ENCODE data around the gene FGFRL1. TPM values are rescaled to one million over a fixed set of nuclear protein-coding genes. Genes with fewer than 3 reads are reported as not detected.

FGFRL1 gene
- polyA plus RNA-seq, 1 donor (not counting 4 experiments of a cell fraction or from before 2014, with no cell fraction given) = 2.8 TPM

DNA sequence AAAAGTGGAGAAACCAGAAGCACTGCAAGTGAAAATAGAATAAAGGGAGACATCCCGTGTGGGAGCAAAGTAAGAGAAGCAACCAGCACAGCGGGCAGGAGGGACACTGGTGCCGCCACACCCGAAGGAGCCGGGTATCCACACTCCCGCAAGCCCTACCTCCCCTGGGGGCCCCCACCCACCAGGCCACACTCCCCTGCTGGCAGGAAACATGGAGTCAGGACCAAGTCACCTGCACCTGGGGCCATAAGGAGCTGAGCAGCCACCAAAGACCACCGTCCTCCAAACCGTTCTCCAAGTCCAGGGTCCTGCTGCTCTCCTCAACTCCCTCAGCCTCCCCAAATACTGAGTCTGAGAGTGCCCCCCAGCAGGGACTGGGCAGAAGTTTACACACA is 30.5 kb downstream of the FGFRL1 start:
- Histone ChIP-seq H3K4me1 (ENCODE audit: control insufficient read depth, extremely low read depth, insufficient read depth, low read length) (peaks cover 35% of the 10 kb centered on the region), H3K9me1 (ENCODE audit: control insufficient read depth, extremely low read depth, insufficient read depth, low read length) (no peaks in the 10 kb centered on the region), H3K27ac (ENCODE audit: control insufficient read depth, insufficient read depth, low read length) (no peak overlapping the region), H3K9me3 (ENCODE audit: control insufficient read depth, low read depth, low read length) (no peaks in the 10 kb centered on the region), H3K79me2 (ENCODE audit: control insufficient read depth, insufficient read depth, low read length) (no peaks in the 10 kb centered on the region), H3K4me2 (ENCODE audit: control insufficient read depth, extremely low read depth, insufficient read depth, low read depth, low read length) (peak overlapping the region; percentile 83), H4K20me1 (ENCODE audit: control insufficient read depth, extremely low read depth, insufficient read depth, low read length) (no peaks in the 10 kb centered on the region), H3K36me3 (ENCODE audit: control insufficient read depth in 2 of 2, extremely low read depth in 1 of 2, insufficient read depth in 2 of 2, low read length in 2 of 2) (no peaks in the 10 kb centered on the region), H2AFZ (ENCODE audit: control insufficient read depth, low read length) (no peak overlapping the region), H3K9ac (ENCODE audit: control insufficient read depth, extremely low read depth, insufficient read depth, low read length) (peak overlapping the region; percentile 28), H3K27me3 (ENCODE audit: control insufficient read depth, extremely low read depth, insufficient read depth, low read length) (peaks cover 18% of the 10 kb centered on the region), H3K4me3 (ENCODE audit: control insufficient read depth in 2 of 3, extremely low read depth in 1 of 3, insufficient read depth in 2 of 3, low read depth in 1 of 3, low read length in 3 of 3) (peak overlapping the region in 2 of 3 experiments; percentile 15 to 46)
- no peak for DNase-seq (ENCODE audit: low read depth, low spot score)
- no peak for FAIRE-seq
- dilution Hi-C loops (cut with MboI; ENCODE audit: extremely low pct_ligation_motif_present, low sequenced_read_pairs) = no loop called here
- TF ChIP-seq, protein P1, sequence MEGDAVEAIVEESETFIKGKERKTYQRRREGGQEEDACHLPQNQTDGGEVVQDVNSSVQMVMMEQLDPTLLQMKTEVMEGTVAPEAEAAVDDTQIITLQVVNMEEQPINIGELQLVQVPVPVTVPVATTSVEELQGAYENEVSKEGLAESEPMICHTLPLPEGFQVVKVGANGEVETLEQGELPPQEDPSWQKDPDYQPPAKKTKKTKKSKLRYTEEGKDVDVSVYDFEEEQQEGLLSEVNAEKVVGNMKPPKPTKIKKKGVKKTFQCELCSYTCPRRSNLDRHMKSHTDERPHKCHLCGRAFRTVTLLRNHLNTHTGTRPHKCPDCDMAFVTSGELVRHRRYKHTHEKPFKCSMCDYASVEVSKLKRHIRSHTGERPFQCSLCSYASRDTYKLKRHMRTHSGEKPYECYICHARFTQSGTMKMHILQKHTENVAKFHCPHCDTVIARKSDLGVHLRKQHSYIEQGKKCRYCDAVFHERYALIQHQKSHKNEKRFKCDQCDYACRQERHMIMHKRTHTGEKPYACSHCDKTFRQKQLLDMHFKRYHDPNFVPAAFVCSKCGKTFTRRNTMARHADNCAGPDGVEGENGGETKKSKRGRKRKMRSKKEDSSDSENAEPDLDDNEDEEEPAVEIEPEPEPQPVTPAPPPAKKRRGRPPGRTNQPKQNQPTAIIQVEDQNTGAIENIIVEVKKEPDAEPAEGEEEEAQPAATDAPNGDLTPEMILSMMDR (optimal IDR thresholded peaks at IDR 0.05 in 1 of 3, IDR thresholded peaks at IDR 0.05 in 1 of 3, conservative IDR thresholded peaks at IDR 0.05 in 1 of 3; ENCODE audit: extremely low read depth in 1 of 3, insufficient read depth in 2 of 3, low read length in 3 of 3) = no peak
- TF ChIP-seq EZH2 (IDR thresholded peaks at IDR 0.05; ENCODE audit: low read length) = no peak

DNA sequence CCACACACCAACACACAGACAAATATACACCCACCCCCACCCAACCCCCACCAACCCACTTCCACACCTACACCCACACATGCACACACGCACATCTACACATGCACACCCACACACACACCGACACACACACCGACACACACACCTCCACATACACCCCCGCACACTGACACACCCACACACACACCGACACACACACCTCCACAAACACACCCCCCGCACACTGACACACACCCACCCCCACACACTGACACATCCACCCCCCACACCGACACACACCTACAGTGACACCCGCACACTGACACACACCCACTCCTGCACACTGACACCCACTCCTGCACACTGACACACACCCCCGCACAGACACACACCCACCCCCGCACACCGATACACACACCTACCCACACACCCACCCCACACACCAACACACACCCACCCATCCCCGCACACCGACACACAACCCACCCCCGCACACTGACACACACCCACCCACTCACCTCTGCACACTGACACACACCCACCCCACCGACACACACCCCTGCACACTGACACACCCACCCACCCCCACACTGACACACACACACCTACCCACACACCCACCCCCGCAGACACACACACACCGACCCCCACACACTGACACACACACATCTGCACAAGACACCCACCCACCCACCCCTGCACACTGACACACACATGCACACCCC is 31.1 kb downstream of the FGFRL1 start:
- H3K9me3 ChIP-seq (ENCODE audit: control insufficient read depth, low read depth, low read length) = no peaks in the 10 kb centered on the region
- H4K20me1 ChIP-seq (ENCODE audit: control insufficient read depth, extremely low read depth, insufficient read depth, low read length) = no peaks in the 10 kb centered on the region
- no peak overlapping the region for H3K9ac ChIP-seq (ENCODE audit: control insufficient read depth, extremely low read depth, insufficient read depth, low read length)
- DNase-seq (ENCODE audit: low read depth, low spot score) (no peak), FAIRE-seq (no peak)
- H3K9me1 ChIP-seq (ENCODE audit: control insufficient read depth, extremely low read depth, insufficient read depth, low read length) = no peaks in the 10 kb centered on the region
- H3K27me3 ChIP-seq (ENCODE audit: control insufficient read depth, extremely low read depth, insufficient read depth, low read length) = peaks cover 18% of the 10 kb centered on the region
- dilution Hi-C loops (cut with MboI; ENCODE audit: extremely low pct_ligation_motif_present, low sequenced_read_pairs) = no loop called here
- H3K79me2 ChIP-seq (ENCODE audit: control insufficient read depth, insufficient read depth, low read length) = no peaks in the 10 kb centered on the region
- H3K36me3 ChIP-seq (ENCODE audit: control insufficient read depth in 2 of 2, extremely low read depth in 1 of 2, insufficient read depth in 2 of 2, low read length in 2 of 2) = no peaks in the 10 kb centered on the region
- TF ChIP-seq EZH2 (IDR thresholded peaks at IDR 0.05; ENCODE audit: low read length) = no peak
- TF ChIP-seq, protein P1 (optimal IDR thresholded peaks at IDR 0.05 in 1 of 3, IDR thresholded peaks at IDR 0.05 in 1 of 3, conservative IDR thresholded peaks at IDR 0.05 in 1 of 3; ENCODE audit: extremely low read depth in 1 of 3, insufficient read depth in 2 of 3, low read length in 3 of 3) = no peak
- peaks cover 35% of the 10 kb centered on the region for H3K4me1 ChIP-seq (ENCODE audit: control insufficient read depth, extremely low read depth, insufficient read depth, low read length)
- H3K27ac ChIP-seq (ENCODE audit: control insufficient read depth, insufficient read depth, low read length) = no peak overlapping the region
- no peak overlapping the region for H3K4me3 ChIP-seq (ENCODE audit: control insufficient read depth in 2 of 3, extremely low read depth in 1 of 3, insufficient read depth in 2 of 3, low read depth in 1 of 3, low read length in 3 of 3)
- no peak overlapping the region for H3K4me2 ChIP-seq (ENCODE audit: control insufficient read depth, extremely low read depth, insufficient read depth, low read depth, low read length)
- H2AFZ ChIP-seq (ENCODE audit: control insufficient read depth, low read length) = no peak overlapping the region

Measured in keratinocyte (primary cell).